RPMI8226 (cell line): ENCODE measurements around the gene EFCAB13.

ENCODE experiments used
- DNase-seq: peaks from one replicate; pipeline ENCODE4 v3.0.0-alpha.2; 2015

EFCAB13 gene, protein sequence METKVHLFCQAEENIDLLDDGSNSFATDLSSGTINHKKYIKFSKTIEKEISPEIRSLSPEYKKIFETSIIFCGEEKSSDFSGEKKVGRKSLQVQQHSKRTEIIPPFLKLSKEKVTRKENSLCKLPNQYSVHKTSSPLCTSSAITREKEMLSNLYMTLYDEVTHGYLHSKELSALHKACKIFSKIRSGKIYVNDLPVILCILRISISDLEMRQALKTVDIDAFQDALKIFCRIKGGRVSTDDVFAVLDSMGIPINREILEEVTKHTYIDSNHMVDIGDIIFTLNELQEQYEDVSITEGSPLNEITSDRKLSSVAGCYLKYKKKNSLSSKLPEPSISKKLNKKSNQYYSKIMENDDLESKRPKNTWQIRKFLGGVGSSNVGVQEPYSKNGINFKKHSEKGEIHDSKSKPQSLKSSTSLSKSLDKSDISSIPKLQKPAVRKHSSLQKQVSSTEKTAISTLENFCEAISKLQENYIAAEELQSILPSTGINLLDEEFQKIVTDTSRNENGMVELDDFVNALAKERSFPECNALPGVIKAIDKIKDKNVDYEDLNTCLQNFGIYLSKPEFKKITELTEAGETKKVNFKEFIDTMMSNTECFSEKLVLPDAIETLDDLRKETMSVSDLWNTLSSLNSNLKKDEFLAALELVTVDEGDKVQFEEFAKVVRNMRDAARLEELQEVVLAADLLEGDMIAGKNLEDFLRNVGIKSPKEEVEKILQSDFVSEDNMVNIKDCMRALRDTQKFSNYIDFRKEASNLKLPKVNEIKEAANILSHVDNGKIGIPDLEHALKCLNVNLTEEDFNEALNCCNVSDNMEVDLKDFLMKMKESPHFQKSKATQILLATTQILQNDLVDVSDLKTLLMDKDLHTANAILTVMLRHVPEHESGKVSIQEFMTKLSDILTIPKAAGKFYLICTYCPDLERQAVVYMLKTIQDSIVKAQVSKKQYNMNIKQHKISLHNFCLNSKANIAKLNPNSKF

DNA sequence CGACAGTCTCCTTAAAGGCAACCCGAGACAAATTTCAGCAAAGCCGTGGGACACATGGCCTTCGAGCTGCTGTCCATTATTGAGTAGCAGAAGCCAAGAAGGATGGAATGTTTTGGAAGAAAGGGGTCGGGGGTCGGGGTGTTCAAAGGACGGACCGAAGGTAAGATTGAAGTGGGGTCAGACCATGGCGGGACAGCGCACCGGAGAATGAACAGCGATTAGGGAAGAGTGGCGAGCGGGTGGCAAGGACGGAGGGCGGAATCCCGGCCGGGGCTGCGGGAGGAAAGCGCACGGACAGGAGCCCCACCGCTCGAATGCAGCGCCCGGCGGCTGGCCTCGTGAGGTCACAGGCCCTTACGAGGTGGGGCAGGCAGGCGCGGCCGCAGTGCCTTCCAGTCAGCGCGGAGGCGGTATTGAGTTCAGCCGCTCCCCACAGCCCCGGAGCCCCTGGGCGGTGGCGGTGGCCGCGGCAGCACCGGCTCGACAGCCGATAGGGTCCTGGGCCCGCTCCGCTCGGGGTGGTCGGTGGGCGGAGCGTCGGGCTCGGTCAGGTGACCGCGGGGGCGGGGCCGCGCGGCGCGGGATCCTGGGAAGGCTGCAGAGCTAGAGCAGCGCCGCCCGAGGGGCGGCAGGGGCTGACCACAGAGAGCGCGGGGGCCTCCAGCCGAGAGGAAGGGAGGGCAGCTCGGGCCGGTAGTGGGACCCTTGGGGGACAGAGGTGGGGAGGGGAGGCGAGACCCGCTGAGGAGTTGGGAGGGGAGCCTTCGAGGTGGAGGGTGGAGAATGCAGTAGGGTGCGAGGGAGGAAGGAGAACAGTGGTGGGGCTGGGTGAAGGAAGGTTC, at the start of gene EFCAB13:
EFCAB13 (plus strand) TSS at position 574 of the 842 bp plus-strand sequence. CDS start 4,399 bp downstream, outside the sequence.
- DNase-seq: peak; percentile 80

DNA sequence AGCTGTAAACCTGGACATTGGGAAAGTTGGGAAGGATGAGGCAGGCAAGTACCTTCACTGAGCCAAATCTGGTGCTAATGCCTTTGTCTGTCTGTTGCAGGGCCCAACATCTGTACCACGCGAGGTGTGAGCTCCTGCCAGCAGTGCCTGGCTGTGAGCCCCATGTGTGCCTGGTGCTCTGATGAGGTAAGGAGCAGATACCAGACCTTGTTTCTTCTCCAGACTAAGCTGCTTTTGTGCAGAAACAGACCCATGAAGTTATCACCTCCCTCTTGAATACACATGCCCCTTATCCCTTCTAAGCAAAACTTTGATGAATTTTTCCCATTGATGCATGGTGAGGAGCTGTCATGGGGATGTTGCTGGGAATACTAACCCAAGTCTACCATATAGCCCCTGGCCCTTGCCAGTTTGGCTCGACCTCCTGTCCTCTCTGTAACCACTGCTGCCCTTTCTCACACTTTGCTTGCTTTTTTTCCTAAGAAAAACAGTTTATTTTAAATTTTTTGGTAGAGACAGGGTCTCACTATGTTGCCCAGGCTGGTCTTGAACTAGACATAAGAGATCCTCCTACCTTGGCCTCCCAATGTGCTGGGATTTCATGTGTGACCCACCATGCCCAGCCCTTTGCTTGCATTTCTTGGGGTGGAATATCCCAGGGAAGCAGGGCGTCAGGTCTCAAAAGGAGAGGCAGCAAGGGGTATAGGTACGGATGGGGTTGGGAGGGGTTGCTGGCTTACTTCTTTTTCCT, 49.3 kb upstream of the EFCAB13 start:
- no peak for DNase-seq

DNA sequence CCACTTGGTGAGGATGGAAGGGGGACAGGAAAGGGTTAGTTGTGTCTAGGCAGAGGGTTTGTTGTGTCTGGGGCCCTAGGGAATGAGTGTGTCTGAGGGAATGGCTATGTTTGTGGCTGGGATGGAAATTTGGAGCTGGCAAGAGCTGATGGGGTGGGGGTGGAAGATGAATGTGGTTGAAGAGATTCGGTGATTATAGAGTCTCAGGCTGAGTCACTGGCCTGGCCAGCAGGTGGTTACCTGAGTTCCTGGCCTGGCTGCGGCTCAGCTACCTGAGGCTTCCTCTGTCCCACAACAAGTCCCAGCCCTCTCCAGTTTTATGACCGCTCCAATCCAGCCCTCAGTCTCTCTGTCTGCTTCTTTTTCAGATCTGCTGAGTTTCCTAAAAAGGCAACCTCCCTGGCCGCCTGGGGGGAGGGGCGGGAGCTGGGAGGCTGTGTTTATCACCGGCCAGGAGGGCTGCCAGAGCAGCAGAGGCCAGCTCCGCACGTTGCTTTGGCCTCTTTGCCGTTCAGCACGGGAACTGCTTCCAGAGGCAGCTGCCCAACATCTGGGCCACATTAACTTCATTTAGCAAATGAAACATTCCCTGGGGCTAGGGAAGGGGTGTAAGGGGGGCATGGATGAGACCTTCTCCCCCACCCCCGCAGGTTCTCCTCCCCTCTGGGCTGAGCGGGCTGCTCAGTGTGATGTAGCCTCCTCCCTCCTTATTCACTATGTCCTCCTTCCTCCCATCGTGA, 48.3 kb upstream of the EFCAB13 start:
- DNase-seq: no peak

DNA sequence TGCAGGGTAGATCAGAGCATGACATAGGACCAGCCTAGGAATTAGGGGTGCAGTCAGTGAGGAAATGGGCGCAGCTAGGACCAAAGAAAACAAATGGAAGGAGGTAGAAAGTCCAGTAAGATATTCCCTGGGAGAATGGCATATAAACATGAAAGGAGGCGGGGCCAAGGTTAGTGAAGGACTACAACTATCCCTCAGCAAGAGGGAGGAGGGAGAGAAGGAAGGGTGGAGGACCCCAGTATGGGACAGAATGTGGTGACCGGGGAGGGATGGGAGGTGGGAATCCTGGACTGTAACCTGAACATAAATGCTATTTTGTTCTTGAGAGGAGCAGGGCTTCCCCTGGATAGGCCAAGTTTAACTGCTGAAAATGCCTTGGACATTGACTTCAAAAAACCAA, 47.3 kb upstream of the EFCAB13 start:
- no peak for DNase-seq

DNA sequence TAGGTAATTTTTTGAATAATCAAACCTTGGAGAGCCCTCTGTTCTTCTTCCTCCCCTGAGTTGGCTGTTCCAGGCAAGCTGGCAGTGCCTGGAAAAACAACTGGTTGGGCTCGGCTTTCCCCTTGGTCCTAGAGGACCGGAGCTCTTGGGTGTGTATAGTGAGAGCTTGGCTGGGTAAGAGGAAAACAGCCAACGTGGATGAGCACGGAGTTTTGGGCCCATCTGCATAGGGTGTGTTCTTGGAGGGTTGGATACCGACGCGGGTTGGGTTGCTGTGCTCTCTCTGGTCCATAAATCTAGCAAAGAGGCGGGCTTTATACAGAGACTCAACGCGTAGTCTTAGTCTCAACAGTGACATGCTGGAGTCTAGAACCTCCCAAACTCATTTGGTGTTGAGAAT, 46.9 kb upstream of the EFCAB13 start:
- DNase-seq: no peak

DNA sequence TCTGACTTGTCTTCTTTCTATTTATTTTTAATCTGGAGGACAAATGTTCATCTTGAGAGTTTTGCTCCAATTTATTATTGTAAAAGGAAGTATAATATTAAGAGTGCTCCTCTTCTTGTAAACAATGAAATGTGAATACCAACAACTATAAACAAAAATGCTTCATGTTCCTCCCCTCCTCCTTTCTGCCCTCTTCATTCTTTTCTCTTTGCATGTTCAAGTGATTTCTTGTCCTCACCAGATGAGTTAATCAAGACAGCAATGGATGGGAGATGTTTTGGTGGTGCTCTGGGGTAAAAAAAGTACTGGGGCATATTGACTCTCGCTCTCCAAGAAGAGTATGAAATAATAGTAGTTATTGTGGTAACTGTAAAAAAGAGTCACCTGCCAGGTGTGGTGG, 45.8 kb upstream of the EFCAB13 start:
- no peak for DNase-seq

DNA sequence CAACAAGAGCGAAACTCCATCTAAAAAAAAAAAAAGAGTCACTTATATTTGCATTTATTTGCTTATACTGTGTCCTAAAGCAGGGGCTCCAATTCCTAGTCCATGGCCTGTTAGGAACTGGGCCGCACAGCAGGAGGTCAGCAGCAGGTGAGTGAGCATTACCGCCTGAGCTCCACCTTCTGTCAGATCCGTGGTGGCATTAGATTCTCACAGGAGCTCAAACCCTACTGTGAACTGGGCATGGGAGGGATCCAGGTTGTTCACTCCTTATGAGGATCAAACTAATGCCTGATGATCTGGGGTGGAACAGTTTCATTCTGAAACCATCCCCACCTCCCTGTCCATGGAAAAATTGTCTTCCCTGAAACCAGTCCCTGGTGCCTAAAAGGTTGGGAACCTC, 45.2 kb upstream of the EFCAB13 start:
- DNase-seq: peak; percentile 42

DNA sequence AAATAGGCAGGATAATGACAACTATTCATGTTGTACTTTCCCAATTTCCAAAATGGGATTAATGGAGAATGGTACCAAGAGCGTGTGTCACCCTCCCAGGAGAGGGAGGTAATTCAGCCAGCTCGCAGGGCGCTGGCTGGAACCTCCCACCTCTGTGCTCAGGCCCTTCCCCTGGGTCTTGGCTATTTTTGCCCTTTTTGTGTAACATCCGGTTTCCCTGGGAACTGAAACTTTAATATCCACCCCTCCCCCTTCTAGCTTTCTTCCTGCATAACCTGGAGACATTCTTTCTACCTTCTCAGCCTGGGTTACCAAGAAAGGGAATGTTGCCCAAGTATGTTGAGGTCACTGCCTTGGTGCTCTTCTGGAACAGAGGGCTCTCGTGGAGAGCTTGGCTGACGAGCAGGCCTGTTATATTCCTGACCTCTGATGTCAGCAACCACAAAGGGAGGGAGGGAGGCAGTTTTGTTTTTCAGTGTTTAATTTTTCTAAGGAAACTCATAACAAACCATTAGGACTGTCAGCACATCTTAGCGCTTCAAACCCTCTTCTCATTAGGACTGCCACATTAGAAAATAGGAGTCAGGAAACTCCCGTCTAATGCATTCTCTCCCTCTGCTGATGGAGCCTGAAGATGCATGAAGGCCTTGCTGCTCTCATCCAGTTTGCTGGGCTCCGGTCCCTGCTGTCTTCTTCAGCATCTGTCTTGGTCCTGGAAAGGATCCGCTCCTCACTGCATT, 44.5 kb upstream of the EFCAB13 start:
- peak; percentile 86 for DNase-seq

DNA sequence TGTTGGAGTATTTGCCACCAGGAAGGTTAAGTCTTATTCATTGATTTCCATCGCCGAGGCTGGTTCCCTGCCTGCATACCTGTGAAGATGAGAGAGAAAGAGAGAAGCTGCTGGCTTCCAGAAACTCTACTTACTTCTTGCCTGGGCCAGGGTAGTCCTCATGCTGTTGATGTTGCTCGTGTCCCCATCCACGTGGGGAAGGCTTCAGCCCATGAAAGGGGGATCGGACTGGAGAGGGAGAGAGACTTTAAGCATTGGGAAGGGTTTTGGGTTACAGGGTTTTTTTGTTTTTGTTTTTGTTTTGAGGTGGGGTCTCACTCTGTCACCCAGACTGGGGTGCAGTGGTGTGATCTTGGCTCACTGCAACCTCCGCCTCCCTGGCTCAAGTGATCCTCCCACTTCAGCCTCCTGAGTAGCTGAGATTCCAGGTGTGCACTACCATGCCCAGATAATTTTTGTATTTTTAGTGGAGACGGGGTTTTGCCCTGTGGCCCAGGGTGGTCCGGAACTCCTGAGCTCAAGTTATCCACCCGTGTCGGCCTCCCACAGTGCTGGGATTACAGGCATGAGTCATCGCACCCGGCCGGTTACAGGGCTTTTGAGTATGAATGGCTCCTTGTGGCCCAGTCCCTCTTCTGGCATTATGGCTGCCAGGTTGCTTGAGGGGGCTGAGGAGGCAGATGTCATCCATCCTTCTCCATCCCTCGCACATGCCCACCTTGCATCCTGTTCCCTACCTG, 43.5 kb upstream of the EFCAB13 start:
- DNase-seq: no peak

DNA sequence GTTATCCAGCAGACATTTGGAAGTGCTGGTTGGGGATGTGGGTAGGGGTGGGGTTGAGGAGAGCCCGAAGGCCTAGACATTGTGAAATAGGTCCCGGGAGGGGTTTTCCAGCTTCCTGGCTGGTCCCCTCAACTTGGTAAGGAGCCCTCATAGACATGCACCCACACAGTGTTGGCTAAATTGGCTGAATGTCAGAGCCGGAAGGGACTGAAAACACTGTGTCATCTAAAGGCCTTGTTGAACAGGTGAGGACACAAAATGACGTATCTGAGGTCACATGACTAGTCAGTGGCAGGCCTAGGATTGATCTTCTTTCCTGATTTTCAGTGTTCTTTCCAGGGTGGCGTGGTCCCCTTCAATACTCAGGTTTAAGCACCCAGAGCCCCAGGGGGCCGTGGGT, 42.5 kb upstream of the EFCAB13 start:
- no peak for DNase-seq

DNA sequence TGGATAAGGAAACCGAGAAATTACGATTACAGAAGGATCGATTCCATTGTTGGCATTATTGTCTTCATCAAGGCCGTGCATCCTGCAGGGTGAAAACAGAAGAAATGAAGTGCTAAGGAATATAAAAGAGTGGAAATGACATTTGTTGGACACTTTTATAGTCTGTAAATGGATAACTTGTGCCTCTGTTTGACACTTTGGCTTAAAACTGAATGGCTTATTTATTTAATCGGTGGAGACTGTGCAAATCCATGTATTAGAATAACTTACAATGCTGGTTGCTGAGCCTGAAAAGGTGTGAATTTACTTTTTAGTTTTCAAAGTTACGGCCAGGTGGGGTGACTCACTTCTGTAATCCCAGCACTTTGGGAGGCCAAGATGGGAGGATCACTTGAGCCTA, 38.8 kb upstream of the EFCAB13 start:
- DNase-seq: no peak

DNA sequence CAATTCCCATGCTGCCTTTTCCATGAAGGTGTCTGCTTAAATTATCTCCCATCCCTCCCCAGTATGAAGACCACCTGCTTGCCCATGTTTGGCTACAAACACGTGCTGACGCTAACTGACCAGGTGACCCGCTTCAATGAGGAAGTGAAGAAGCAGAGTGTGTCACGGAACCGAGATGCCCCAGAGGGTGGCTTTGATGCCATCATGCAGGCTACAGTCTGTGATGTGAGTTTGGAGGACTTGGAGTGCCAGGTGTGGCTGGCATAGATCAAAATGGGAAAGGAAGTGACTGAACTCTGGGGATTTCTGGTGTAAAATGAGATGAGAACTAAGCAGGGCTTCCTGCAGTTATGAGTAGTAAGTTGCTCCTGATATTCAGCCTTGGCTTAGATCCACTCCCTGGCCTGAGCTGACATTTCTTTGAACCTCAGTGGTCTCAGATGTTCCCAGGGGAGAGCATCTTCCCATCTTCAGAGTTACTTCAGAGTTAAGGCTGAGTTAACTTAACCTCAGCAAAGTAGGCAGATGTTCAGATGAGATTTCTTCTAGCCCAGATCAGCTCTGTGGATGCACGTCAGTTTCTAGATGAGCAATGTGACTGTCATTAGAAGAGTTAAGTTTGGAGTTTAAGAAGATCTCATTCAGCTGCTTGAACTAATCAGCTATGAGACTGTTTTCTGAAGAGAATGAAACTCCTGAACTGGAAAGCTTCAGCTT, 37.4 kb upstream of the EFCAB13 start:
- peak; percentile 37 for DNase-seq

DNA sequence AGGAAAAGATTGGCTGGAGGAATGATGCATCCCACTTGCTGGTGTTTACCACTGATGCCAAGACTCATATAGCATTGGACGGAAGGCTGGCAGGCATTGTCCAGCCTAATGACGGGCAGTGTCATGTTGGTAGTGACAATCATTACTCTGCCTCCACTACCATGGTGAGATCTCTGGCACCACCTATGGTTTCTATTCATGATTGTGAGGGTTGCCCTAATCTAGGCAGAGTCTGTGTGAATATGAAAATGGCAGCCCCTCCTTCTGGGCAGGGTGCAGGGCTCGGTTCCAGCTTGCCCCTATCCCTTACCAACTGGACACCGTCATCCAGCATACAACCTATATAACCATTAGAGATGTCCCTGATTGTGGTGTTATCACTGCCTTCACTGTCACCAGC, 36.7 kb upstream of the EFCAB13 start:
- DNase-seq: no peak

DNA sequence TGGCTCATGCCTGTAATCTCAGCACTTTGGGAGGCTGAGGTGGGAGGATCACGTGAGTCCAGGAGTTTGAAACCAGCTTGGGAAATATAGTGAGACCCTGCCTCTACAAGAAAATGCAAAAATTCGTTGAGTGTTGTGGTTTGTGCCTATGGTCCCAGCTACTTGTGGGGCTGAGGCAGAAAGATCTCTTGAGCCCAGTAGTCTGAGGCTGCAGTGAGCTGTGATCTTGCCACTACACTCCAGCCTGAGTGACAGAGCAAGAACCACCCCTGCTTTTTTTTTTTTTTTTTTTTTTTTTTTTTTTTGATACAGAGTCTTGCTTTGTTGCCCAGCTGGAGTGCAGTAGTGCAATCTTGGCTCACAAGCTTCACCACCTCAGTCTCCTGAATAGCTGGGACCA, 36.1 kb upstream of the EFCAB13 start:
- DNase-seq: no peak

DNA sequence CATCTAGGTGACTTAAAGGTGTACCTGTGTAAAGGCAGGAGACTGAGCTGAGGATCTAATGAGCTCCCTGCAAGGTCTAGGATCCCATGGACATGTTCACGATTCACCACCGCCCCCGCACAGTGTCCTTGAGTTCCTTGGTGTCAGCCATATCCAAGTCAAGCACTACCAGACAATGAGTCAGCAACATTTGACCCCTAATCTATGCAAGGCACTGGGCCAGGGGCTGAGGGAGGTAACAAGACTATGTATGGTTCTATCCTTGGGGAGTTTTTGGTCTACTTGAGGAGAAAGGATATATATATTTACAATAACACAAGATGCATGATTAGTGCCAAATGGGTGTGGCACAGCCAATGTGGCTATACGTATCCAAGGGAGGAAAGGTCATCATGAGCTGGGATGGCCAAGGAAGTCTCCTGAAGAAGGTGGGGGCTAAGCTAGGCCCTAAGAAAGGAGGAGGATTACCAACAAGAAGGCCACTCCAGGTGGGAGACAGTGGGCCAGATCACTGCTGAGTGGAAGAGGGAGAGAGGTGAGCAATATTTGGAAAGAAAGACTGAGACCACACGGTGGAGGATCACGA, 35.1 kb upstream of the EFCAB13 start:
- DNase-seq: no peak

DNA sequence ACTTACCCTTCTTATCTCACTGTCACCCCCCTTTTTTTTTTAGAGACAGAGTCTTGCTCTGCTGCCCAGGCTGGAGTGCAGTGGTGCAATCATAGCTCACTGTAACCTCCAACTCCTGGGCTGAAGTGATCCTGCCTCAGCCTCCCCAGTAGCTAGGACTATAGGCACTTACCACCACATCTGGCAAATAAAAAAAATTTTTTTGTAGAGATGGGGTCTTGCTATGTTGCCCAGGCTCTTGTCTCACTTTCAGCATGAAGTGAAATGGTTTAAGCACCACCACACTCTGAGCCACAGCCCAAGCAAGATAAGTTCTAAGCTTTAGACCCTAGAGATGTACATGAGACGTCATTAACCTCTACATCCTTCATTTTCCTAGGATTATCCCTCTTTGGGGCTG, 34.5 kb upstream of the EFCAB13 start:
- DNase-seq: no peak

DNA sequence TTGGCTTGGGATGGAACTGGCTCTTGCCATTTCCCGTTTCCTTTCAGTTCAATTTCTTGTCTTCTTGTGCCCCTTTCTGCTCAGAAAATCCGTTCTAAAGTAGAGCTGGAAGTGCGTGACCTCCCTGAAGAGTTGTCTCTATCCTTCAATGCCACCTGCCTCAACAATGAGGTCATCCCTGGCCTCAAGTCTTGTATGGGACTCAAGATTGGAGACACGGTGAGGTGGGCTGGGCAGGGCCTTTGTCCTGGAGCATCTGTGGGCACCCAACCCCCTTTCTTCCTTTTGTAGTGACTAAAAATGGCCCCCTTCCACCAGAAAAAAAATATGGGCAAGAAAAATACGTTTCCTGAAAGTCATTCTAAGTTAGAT, 32.9 kb upstream of the EFCAB13 start:
- no peak for DNase-seq

DNA sequence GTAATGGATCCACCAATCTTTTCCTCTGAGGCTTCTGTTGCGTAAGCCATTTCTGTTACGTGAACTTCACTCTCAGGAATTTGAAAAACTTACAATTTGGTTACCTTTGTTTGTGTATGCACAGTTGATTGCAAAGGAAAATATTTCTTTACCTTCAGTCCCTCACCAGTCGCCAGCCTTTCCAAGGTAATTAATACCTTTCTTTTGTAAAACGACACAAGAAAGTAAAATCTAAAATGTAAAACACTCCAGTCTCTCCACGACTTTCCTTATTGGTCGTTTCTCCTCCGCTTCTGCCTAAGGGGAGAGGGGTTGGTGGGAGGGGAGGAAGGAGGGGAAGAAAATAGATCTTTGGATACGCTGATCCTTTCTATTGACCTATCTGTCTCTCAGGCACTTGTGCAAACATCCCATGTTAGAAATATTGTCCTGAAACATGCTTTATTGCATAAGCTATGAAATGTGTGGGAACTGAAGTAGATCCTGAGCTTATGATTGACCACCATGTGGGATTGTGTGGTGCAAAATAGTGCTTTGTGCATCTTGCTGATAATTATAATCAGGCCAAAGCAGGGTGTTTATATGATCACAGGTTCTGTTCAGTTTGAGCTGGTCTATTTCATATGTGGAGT, 32.4 kb upstream of the EFCAB13 start:
- DNase-seq: no peak
